GM10847 (cell line): ENCODE results near the gene NEURL1.

Source experiments
- POLR2A ChIP-seq: IDR thresholded peaks from 2 replicates; pipeline ENCODE4 v1.6.1; 2011; ENCODE audit not compliant: insufficient read length; ENCODE audit errors: extremely low read depth

Gene NEURL1

DNA sequence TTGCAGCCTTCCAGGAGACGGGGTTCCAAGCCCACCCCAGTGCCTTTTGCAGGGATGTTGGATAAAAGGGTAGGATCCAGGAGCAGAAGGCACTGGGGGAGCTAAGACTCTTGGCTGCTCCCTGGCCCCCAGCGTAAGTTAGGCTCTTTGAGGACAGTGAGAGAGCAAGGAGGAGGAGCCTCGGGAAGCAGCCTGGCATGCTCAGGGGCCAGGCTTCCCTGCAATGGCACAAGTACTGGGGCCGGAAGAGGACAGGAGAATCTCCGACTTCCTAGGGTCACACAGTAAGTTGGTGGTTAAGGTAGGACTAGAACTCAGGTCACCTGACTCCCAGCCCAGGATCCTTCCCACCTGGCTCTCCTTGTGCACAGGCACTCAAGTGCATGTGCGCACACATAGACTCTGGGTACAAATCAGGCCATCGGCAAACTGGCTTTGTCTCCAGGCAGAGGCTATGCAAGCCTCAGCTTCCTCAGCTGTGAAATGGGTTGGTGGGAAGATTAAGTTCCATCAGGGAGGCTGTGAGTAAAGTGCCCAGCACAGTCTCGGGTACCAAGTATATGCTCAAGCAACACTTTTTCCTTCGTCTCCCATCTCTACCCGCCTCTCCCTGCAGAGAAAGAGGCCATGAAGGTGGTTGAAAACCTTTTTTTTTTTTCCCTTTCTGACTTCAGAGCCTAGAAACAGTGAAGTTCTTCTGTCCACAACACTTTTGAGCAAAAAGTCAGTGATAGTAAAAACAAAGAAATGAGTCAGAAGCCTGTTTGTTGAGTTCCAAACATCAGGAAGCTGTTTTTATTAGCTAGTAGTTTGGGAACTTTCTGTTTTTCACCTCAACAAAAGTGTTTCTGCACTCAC is 79.1 kb downstream of the NEURL1 start:
- TF ChIP-seq POLR2A, result no peak

DNA sequence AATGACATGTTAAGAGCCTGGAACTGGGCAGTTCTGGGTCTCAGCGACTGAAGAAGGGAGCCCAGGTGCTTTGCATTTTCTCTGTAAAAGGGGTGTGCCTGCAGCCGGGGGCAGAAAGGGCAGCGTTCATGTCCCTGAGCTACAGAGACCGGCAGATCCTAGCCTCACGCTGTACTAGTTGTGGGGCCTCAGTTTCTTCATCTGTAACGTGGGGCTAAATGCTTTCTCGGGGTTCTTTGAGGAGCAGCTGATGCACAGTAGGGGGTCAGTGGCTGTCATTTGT is 79.6 kb downstream of the NEURL1 start:
- TF ChIP-seq POLR2A, result no peak

DNA sequence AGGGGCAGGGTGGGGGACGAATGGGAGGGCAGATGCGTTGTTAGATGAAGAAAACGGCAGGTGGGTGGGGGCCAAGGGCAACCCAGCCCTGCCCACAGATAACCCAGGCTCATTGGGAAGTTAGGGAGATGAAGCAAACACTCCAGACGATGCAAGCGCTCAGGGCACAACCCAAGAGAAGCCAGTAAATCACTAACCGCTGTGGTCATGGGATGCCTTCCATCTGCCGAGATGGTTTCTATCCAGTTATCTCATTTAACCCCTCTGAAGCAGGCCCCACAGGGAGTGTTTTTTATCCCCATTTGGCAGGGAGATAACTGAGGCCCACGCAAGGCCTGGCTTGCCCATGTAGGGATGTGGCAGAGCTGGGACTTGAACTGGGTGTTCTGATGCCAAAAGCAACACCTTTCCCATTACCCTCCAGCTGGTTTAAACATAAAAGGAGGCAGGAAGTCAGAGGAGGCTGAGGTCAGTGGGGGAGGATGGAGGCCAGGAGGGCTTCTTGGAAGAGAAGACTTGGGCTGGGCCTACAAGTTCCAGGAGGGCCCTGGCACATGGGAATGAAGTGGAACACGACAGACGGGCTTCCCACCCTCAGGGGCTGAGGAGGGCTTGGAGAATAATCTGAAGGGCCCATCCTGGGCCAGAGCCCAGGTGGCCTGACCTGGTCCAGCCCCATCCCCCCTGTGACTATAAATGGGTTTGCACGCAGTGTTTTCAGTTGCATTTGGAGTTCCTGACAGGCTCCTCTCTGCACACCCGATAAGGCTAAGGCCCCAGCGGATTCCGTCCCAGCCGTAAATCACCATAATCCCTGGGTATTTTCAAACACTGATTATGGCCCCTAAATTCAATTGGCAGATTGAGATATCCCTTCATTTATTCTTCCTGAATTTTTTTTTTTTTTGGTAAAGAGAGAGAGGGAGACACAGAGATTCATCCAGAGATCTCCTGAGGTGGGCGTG is 80.9 kb downstream of the NEURL1 start:
- TF ChIP-seq POLR2A, result no peak

DNA sequence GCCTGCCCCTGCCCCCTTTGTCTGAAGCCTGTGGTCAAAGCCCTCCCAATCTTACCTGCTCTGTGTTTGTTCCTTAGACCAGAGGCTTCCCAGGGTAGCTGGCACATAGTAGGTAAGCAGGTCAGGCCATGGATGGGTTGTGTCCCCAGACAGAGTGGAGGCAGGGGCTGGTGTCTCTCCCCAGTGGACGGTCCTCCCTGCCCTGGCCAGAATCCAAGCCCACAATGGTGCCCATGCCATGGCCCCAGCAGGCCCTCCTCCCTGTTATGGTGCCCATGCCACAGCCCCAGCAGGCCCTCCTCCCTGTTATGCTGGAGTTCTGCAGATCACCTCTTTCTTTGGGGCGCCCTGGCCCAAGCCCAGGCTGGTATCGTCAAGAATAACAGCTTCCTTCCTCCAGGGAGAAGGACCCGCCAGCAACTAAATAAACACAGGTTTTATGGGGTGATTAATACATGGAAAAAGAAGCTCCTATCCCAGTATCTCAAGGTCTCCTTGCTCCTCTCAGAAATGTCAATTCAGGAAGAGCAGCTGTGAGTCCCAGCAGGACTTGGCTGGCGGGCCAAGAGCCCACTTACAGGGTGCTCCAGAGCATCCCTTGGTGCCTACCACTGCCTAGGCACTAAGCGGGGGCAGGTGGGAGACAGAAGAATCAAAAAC is 82.0 kb downstream of the NEURL1 start:
- TF ChIP-seq POLR2A, result no peak

DNA sequence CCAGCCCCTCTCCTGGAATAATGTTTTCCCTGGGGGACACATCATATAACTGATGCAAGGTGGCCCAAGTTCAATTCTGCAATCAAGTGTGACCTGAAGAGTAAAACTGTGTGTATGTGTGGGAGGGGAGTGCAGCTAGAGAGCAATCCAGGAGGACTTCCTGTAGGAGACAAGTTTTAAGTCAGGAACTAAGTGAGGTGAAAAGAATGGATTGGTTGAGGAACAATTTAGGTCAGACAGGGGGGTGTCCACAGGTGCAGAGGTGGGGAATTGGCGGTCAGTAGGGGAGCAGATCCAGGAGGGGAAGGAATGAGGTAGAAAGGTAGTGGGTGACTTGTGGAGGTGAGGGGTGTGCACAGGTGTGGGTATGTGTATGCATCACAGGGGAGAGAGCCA is 82.6 kb downstream of the NEURL1 start:
- TF ChIP-seq POLR2A, result no peak

DNA sequence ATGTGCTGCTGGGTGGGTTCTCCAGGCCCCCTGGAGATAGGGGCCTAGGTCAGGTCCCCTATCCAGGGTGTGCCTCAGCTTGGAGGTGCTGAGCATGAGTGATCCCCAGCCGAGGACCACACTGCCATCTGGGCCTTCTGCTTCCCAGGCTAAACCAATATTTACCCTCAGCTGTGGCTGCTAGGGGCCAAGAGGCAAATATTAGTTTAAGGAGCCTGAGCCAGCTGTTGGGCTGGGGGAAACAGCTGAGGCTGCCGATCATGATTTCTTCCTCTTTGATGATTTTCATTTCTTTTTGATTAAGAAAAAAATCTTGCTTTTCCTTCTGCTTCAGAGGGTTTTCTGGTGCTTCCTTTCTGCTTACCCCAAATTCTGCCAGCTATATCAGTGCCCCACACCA is 83.4 kb downstream of the NEURL1 start:
- no peak for TF ChIP-seq POLR2A

DNA sequence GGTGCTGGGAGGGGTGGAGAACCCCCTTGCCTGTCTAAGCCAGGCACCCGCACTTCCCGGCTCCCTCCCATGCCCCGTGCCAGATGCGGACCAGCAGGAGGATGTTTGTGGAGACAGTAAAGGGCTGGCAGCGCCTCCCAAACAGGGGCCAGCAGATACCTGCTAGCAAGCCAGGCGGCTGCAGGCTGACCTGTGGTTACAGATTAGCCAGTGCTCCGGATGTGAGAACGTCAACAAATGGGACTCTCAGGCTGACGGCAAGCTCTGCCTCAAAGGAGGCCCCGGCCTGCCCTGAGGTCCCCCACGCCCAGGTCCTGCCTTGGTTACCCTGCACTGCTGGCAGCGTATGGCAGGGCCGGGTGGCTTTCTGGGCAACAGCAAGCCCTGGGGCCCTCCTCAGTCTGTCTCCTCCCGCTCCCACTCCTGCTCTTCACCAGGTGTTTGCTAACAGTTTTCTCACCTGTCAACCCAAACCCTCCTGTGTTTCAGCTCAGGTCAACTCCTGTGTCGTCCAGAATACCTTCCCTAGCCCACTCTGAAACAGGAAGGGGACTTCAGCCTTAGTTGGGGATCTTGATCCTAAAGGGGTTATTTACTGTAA is 85.4 kb downstream of the NEURL1 start:
- no peak for TF ChIP-seq POLR2A

DNA sequence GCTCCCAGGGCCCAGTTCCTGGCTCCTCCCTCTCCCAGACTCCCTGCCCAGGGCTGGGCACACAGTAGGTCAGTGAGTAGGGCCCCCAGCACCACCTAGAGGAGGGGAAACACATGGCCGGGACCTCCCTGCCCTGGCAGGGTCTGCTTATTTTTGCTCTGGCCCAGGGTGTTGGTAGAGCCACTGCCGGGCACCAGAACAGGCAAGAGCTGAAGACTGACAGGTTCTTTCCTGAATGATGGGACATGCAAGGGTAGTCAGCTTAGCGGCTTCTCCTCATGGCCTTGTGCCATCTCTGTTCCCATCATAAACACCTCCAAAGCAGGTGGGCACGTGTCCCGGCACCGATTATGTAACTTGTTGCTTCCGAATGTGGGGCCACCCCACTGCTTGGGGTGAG is 86.5 kb downstream of the NEURL1 start:
- no peak for TF ChIP-seq POLR2A

DNA sequence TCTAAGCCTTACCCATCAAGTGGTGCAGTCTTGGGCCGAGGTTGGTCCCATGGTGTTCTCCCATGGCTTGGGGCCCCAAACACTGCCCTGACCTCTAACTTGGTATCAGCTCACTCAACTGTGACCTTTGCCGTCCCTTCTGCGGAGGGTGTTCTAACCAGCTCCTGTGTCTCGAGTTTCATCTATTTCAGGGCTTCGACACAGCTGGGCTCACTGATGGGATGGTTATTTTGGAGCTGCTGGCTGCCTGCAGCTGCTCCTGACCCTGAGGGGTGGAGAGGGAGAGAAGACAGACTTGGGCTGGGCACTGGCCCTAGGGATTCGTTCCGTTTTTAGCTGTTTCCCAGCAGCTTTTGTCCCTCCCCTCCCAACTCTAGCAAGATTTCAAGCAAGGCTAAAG is 86.9 kb downstream of the NEURL1 start:
- no peak for TF ChIP-seq POLR2A

DNA sequence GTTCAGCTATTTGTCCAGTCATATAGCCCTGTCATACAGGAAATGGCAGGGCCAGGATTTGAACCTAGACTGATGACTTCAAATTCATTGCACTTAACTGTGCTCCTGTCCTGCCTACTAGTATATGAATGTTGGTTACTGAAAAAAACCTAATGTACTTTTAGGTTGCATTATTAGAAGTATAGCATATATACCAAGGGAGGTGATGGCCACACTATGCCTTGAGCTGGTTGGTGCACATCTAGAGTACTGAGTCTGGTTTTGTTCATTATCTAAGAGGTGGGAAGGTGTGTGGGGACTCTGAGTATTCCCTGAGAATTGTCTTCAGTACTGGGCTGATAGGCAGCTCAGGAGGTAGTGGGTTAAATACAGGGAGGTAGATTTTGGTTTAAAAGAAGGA is 88.0 kb downstream of the NEURL1 start:
- TF ChIP-seq POLR2A, result no peak

DNA sequence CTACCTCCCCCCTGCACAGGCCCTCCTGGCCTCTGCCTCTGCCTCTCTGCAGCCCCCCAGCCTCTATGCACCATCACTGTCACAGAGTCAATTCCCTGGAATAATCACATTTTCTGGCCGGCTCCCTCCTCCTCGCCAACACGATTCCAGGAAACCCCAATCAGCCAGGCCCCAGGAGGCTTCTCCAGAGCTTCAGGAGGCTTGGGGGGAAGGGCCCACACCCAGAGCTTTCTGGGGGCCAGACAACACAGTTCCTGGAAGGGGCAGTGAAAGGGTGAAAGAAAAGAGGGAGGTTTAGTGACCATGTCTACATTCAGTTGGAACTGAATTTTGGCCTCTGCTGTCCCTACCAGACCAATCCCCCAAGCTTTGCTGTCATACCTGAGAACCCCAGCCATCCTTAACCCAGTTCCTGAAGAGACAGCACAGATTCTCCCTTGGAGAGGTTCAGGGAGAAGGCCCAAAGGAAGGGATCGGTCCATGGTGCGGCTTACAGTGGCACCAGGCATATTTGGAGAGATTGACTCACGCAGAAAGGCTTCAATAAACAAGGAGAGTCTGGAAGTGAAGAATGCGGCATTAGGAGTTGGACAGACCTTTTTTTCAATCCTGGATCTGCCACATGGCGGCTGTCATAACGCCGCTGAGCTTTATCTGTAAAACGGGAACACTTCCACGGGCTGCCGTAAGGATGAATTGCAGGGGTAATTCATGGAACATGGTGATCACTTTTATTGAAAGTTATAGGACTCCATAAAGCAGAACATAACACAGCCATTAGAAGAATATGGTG is 89.0 kb downstream of the NEURL1 start:
- TF ChIP-seq POLR2A, result no peak

DNA sequence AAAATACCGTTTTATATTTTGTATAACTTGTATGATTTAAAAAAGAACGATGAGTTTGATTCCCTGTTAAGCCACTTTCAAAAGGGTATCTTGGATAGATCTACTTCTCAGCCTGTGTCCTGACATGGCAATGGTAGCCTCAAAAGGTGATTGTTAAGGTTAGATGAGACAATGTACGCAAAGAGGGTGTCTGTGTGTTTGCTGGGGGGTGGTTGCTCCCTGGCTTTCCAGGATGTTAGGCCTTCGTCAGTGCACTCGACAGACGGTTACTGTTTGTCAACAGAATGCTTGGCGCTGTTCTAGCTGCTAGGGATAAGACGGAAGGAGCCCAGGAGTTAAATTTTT is 90.3 kb downstream of the NEURL1 start:
- no peak for TF ChIP-seq POLR2A

DNA sequence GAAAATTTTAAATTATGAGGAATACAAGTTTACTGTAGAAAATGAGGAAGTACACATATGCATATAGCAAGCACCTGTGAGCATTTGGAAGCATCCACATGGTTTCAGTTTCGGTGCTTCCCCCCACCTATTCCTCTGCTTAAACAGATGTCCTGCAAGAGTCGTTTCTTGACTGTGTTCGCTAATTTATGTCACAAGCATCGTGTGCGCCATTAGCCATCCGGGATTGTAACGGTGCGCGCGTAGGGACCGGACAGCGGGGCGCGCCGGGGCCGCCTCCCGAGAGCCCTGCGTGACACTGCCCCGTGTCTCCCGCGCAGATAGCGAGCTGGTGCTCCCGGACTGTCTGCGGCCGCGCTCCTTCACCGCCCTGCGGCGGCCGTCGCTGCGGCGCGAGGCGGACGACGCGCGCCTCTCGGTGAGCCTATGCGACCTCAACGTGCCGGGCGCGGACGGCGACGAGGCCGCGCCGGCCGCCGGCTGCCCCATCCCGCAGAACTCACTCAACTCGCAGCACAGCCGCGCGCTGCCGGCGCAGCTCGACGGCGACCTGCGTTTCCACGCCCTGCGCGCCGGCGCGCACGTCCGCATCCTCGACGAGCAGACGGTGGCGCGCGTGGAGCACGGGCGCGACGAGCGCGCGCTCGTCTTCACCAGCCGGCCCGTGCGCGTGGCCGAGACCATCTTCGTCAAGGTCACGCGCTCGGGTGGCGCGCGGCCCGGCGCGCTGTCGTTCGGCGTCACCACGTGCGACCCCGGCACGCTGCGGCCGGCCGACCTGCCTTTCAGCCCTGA is 90.9 kb downstream of the NEURL1 start:
- TF ChIP-seq POLR2A, result no peak

DNA sequence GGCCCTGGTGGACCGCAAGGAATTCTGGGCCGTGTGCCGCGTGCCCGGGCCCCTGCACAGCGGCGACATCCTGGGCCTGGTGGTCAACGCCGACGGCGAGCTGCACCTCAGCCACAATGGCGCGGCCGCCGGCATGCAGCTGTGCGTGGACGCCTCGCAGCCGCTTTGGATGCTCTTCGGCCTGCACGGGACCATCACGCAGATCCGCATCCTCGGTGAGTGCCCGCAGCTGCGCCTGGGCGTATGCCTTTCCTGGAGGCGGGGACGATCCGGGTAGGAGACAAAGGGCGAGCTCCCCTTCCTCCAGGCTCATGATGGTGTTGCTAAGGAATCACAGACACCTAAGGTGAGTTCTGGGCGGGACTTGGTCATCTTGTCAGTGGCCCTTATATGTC is 91.5 kb downstream of the NEURL1 start:
- no peak for TF ChIP-seq POLR2A

DNA sequence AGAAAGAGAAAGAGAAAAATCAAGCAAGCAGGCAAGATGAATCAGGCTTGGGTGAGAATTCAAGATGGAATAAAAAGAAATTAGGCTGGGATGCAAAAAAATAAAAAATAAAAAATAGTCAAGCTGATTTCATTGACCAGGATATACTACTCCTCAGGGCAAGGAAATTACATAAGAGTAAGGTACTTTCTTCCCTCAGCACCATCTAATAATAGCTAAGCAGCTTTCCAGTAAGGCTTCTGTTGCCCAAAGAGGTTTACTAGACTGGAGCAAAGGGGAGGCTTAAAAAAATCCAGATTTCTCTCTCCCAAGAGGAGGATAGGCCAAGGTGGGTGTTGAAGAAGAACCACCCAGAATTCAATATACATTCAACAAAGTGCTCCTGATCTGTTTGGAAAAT is 93.6 kb downstream of the NEURL1 start:
- no peak for TF ChIP-seq POLR2A
